Hematopoietic multipotent progenitor cell treated with erythropoietin and hydrocortisone succinate and interleukin-3 and kit ligand, for 17 days (in vitro differentiated cells): ENCODE measurements around the gene IL13RA2.

ENCODE experiments used
- DNase-seq: peaks from one replicate; pipeline ENCODE4 v3.0.0-alpha.2; 2015; ENCODE audit warnings: low spot score

The IL13RA2 gene

DNA sequence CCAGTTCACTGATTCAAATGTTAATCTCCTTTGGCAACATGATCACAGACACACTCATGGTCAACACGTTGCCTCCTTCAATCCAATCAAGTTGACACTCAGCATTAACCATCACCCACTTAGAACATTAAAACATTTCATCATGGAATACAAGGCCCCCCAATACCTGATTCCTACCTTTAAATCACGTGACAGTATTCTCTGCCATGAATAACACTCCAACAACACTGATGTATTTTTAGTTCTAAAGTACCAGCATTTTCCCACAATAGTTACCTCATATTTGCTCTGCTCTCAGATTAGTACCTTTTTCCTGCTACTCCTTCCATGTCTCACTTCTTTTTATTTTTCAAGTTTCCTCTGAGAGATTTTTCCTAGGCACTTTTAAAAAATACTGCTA, 19.6 kb downstream of the IL13RA2 start:
- DNase-seq, result no peak

DNA sequence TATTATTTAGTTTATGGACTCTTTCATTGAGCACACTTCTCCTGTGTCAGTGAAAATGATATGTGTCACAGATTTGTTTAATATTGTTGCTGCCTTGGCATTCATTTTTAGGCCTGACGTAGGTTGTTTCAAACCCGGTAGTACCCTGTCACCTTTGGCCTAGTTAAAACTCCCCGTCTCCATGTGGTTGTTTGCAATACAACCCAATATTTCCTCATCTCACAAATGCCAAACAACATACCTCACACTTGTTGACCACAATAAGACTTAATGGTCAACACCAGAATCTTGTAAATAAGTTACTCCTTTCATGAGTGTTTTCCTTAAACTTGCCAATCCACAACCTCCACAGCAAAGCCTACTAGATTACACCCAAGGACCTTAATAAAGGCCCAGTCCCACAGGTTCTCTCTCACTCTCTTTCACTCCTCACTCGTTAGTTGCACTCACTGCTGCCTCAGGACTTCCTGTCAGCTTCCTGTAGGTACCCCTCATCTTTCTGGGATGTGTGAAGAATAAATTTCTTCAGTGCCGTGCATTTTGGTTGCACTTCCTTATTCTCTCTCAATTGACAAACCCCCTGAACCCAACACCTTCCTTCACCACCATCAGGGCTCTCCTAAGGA, 31.3 kb downstream of the IL13RA2 start:
- no peak for DNase-seq

- DNase-seq, result no peak
These were observed 41.1 kb downstream of the IL13RA2 start for GRCh38 chrX:114976292-114976691.

GRCh38 chrX:114973013-114973412, 44.4 kb downstream of the IL13RA2 start:
- no peak for DNase-seq

DNA sequence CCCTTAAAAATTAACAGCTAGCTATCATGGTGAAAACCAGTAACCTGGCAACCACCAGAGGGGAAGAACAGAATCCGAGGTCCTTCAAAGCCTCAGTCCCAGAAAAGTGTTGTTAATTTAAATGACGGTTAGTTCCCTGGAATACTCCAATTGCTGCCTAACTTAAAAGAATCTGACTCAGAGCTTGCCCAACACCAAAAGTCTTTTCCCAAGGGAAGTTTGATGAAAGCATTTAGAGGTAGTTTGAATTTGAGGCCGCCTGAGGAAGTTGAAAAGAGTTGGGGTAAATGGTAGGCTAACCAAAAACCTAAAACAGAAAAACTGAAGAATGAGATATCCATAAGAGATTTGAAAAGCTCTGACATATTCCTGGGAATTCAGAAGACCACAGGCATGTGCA, 46.6 kb downstream of the IL13RA2 start:
- no peak for DNase-seq

- DNase-seq, result no peak
These were observed 53.0 kb downstream of the IL13RA2 start for GRCh38 chrX:114964374-114964773.

DNA sequence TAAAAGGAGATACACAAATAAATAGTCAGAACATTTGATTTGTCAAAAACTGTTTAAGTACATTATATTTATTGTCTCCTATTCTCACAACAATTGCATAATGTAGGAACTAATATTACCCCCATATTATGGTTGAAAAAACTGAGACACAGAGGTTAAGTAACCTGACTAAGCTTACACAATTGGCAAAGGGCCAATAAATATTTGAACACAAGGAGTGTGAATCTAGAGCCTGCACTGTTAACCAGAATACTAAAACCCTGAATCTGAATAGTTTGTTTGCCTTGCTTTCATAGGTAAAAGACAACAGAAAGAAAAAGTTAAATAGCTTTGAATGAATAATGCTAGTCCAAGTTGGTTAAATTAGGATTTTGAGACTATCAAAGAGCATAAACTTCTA, 55.2 kb downstream of the IL13RA2 start:
- DNase-seq, result no peak

- no peak for DNase-seq
These were observed 57.7 kb downstream of the IL13RA2 start for GRCh38 chrX:114959729-114960128.
